Smooth muscle cell (in vitro differentiated cells): Measurements from ENCODE around the gene DBH. TPM values are rescaled to one million over a fixed set of nuclear protein-coding genes. Genes with fewer than 3 reads are reported as not detected.

Source experiments
- DNase-seq: peaks from one replicate; lab custom pipeline; 2025; ENCODE audit not compliant: unreplicated experiment; lab: John Stamatoyannopoulos, UW
- H2AFZ ChIP-seq: fragments of 200-600 bp; sonication (generic); 2 replicates; pipeline ENCODE4 v1.6.0; 2016; ENCODE audit warnings: antibody characterized with exemption, low read depth, mild to moderate bottlenecking
- H3F3A ChIP-seq: fragments of 200-600 bp; sonication (generic); 2 replicates; pipeline ENCODE4 v1.6.0; 2017; ENCODE audit warnings: antibody characterized with exemption, low read depth
- H3K27ac ChIP-seq: fragments of 200-600 bp; sonication (generic); 2 replicates; pipeline ENCODE4 v1.5.1; 2016; ENCODE audit warnings: low read depth, mild to moderate bottlenecking
- H3K27me3 ChIP-seq: fragments of 200-600 bp; sonication (generic); 2 replicates; pipeline ENCODE4 v1.6.1; 2016; ENCODE audit warnings: low read depth, mild to moderate bottlenecking
- H3K36me3 ChIP-seq: fragments of 200-600 bp; sonication (generic); 2 replicates; pipeline ENCODE4 v1.5.1; 2016; ENCODE audit warnings: low read depth
- H3K4me1 ChIP-seq: fragments of 200-600 bp; sonication (generic); 2 replicates; pipeline ENCODE4 v1.5.1; 2016; ENCODE audit warnings: low read depth
- H3K4me2 ChIP-seq: fragments of 200-600 bp; sonication (generic); 2 replicates; pipeline ENCODE4 v1.6.0; 2016; ENCODE audit warnings: mild to moderate bottlenecking
- H3K4me3 ChIP-seq: fragments of 200-600 bp; sonication (generic); 2 replicates; pipeline ENCODE4 v1.5.1; 2016; ENCODE audit warnings: mild to moderate bottlenecking
- H3K79me2 ChIP-seq: fragments of 200-600 bp; sonication (generic); 2 replicates; pipeline ENCODE4 v1.6.0; 2016; ENCODE audit warnings: low read depth, mild to moderate bottlenecking
- H3K9ac ChIP-seq: fragments of 200-600 bp; sonication (generic); 2 replicates; pipeline ENCODE4 v1.6.0; 2016; ENCODE audit warnings: low read depth
- H3K9me3 ChIP-seq: fragments of 200-600 bp; sonication (generic); replicated peaks from 2 replicates; pipeline ENCODE4 v1.5.1; 2016; ENCODE audit warnings: low read depth
- H4K20me1 ChIP-seq: fragments of 200-600 bp; sonication (generic); 2 replicates; pipeline ENCODE4 v1.6.0; 2016; ENCODE audit warnings: low read depth
- WGBS: methylation state at CpG from one replicate; pipeline ENCODE4 v1.1.7; 2016; ENCODE audit warnings: low lambda C conversion rate; 5-methylcytosine and 5-hydroxymethylcytosine counted together
- polyA plus RNA-seq: library from polyadenylated mRNA; unstranded; fragments of >200 nt; fragmentation: Nextera tagmentation; extraction: Ambion mirVana; gene quantifications from 2 replicates; pipeline ENCODE4 v1.2.1, GENCODE V29; 2016
- total RNA-seq: library from RNA; depleted of rRNA; stranded (reverse); fragments of >200 nt; gene quantifications from 2 replicates; pipeline ENCODE4 v1.2.3, GENCODE V29; 2014
- TF ChIP-seq, protein P1 (sequence below): fragments of 200-600 bp; sonication (generic); IDR thresholded peaks from 2 replicates; pipeline ENCODE4 v1.5.1; 2017; ENCODE audit warnings: borderline replicate concordance, mild to moderate bottlenecking, antibody characterized with exemption; ENCODE audit not compliant: insufficient read depth, poor library complexity, severe bottlenecking

The DBH gene
- total and polyA plus RNA-seq, 2 experiments from 2014 or later, result 0.22 TPM; not detected in 1

DNA sequence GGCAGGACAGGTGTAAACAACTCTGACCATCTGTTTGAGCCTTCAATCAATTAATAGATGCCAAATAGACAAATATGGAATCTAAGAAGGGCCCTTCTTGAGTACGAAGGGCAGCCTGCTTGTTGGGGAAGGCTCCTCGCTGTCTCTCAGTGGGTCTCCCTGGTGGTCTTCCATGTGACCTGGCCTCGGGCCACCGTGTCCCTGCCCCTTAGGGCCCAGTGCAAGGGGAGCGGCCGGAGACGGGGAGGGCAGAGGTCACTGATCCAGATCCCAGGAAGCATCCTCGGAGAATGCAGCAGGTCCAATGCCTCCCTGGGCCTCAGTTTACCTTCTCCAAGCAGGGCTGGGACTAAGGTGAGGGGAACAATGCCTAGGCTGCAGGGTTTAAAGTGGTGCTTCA, 2.5 kb downstream of the DBH start:
- no peak overlapping the region for H3K27ac ChIP-seq
- H3K4me3 ChIP-seq, result no peak overlapping the region
- 68% methylated on average over 7 of the region's 8 CpGs for WGBS
- H4K20me1 ChIP-seq, result no peaks in the 10 kb centered on the region
- no peaks in the 10 kb centered on the region for H3K27me3 ChIP-seq
- H3K9me3 ChIP-seq, result no peaks in the 10 kb centered on the region
- no peak overlapping the region for H3K4me2 ChIP-seq
- H3F3A ChIP-seq, result no peaks in the 10 kb centered on the region
- no peaks in the 10 kb centered on the region for H3K79me2 ChIP-seq
- no peak overlapping the region for H2AFZ ChIP-seq
- no peaks in the 10 kb centered on the region for H3K36me3 ChIP-seq
- no peak for DNase-seq
- H3K9ac ChIP-seq, result no peak overlapping the region
- peaks cover 7% of the 10 kb centered on the region for H3K4me1 ChIP-seq
- TF ChIP-seq, protein P1, sequence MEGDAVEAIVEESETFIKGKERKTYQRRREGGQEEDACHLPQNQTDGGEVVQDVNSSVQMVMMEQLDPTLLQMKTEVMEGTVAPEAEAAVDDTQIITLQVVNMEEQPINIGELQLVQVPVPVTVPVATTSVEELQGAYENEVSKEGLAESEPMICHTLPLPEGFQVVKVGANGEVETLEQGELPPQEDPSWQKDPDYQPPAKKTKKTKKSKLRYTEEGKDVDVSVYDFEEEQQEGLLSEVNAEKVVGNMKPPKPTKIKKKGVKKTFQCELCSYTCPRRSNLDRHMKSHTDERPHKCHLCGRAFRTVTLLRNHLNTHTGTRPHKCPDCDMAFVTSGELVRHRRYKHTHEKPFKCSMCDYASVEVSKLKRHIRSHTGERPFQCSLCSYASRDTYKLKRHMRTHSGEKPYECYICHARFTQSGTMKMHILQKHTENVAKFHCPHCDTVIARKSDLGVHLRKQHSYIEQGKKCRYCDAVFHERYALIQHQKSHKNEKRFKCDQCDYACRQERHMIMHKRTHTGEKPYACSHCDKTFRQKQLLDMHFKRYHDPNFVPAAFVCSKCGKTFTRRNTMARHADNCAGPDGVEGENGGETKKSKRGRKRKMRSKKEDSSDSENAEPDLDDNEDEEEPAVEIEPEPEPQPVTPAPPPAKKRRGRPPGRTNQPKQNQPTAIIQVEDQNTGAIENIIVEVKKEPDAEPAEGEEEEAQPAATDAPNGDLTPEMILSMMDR, result no peak

DNA sequence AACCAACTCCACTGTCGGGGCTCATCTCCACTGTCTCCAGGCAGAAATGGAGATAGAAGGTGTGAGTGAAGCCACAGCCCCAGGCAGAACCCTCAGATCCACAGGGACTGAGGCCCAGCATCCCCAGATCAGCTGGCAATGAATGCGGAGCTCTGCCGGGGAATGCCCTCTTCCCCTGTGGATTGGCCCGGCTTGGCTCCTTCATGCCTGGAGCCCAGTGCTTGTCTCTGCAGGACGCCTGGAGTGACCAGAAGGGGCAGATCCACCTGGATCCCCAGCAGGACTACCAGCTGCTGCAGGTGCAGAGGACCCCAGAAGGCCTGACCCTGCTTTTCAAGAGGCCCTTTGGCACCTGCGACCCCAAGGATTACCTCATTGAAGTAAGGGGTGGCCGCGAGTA, 3.5 kb downstream of the DBH start:
- no peak for DNase-seq
- no peaks in the 10 kb centered on the region for H4K20me1 ChIP-seq
- TF ChIP-seq, protein P1, result no peak
- H3K79me2 ChIP-seq, result no peaks in the 10 kb centered on the region
- WGBS, result 91% methylated on average over 8 of the region's 8 CpGs
- H3K9ac ChIP-seq, result no peak overlapping the region
- H3K27ac ChIP-seq, result no peak overlapping the region
- no peaks in the 10 kb centered on the region for H3K27me3 ChIP-seq
- H3K4me2 ChIP-seq, result no peak overlapping the region
- H3K4me3 ChIP-seq, result no peak overlapping the region
- no peaks in the 10 kb centered on the region for H3K36me3 ChIP-seq
- no peaks in the 10 kb centered on the region for H3K9me3 ChIP-seq
- H3F3A ChIP-seq, result no peaks in the 10 kb centered on the region
- H3K4me1 ChIP-seq, result peaks cover 4% of the 10 kb centered on the region
- H2AFZ ChIP-seq, result no peak overlapping the region

GRCh38 chr9:133640160-133640559, 4.0 kb downstream of the DBH start:
- no peaks in the 10 kb centered on the region for H3F3A ChIP-seq
- H3K4me1 ChIP-seq, result peaks cover 4% of the 10 kb centered on the region
- no peaks in the 10 kb centered on the region for H3K36me3 ChIP-seq
- no peak overlapping the region for H3K9ac ChIP-seq
- H3K4me2 ChIP-seq, result no peak overlapping the region
- no peaks in the 10 kb centered on the region for H4K20me1 ChIP-seq
- TF ChIP-seq, protein P1, result no peak
- H3K4me3 ChIP-seq, result no peak overlapping the region
- H3K27me3 ChIP-seq, result no peaks in the 10 kb centered on the region
- H3K27ac ChIP-seq, result no peak overlapping the region
- no peak for DNase-seq
- H3K9me3 ChIP-seq, result no peaks in the 10 kb centered on the region
- no peak overlapping the region for H2AFZ ChIP-seq
- WGBS, result 87% methylated on average over 7 of the region's 7 CpGs
- H3K79me2 ChIP-seq, result no peaks in the 10 kb centered on the region

GRCh38 chr9:133640580-133641395, 4.6 kb downstream of the DBH start:
- TF ChIP-seq, protein P1, result no peak

More at GRCh38 chr9:133640580-133641395, 4.6 kb downstream of the DBH start:
- H3F3A ChIP-seq, result no peaks in the 10 kb centered on the region
- H3K9ac ChIP-seq, result no peak overlapping the region
- no peak overlapping the region for H2AFZ ChIP-seq
- no peaks in the 10 kb centered on the region for H3K27me3 ChIP-seq
- H3K79me2 ChIP-seq, result no peaks in the 10 kb centered on the region
- H3K4me3 ChIP-seq, result no peak overlapping the region
- no peak for DNase-seq
- peaks cover 4% of the 10 kb centered on the region for H3K4me1 ChIP-seq
- no peaks in the 10 kb centered on the region for H3K36me3 ChIP-seq
- H3K4me2 ChIP-seq, result no peak overlapping the region
- WGBS, result 93% methylated on average over 13 of the region's 13 CpGs
- no peaks in the 10 kb centered on the region for H3K9me3 ChIP-seq
- H3K27ac ChIP-seq, result no peak overlapping the region
- no peaks in the 10 kb centered on the region for H4K20me1 ChIP-seq
